Liver (tissue), 3 donors: ENCODE data around the gene SLC36A3.

ENCODE experiments used
- FOXA1 ChIP-seq: IDR thresholded peaks from 2 replicates; pipeline ENCODE4 v1.6.1; 2016; ENCODE audit warnings: antibody characterized with exemption
- HNF4A ChIP-seq, 2 donors: conservative IDR thresholded peaks; 2 replicates each; pipeline ENCODE4 v1.6.1; 2016; ENCODE audit warnings: antibody characterized with exemption in 2 of 2, mild to moderate bottlenecking in 2 of 2
- JUND ChIP-seq, 2 donors: IDR thresholded peaks; 2 replicates each; pipeline ENCODE4 v1.6.1; 2016; ENCODE audit warnings: antibody characterized with exemption in 2 of 2
- NR2F2 ChIP-seq: IDR thresholded peaks from 2 replicates; pipeline ENCODE4 v1.6.1; 2016; ENCODE audit warnings: antibody characterized with exemption
- RAD21 ChIP-seq, 2 donors: IDR thresholded peaks; 2 replicates each; pipeline ENCODE4 v1.6.1; 2016; ENCODE audit warnings: antibody characterized with exemption in 2 of 2, mild to moderate bottlenecking in 2 of 2
- RXRA ChIP-seq, 2 donors: IDR thresholded peaks; 2 replicates each; pipeline ENCODE4 v1.6.1; 2017 to 2018; ENCODE audit warnings: antibody characterized with exemption in 2 of 2, mild to moderate bottlenecking in 1 of 2
- SP1 ChIP-seq: IDR thresholded peaks from 2 replicates; pipeline ENCODE4 v1.6.1; 2018; ENCODE audit warnings: antibody characterized with exemption, mild to moderate bottlenecking
- TAF1 ChIP-seq: conservative IDR thresholded peaks from 2 replicates; pipeline ENCODE4 v1.6.1; 2016; ENCODE audit warnings: antibody characterized with exemption, mild to moderate bottlenecking
- TF ChIP-seq, protein P1 (sequence below): fragments of 150-350 bp; IDR thresholded peaks from 2 replicates; pipeline ENCODE4 v1.5.1; 2017; ENCODE audit warnings: improper control_type of control experiment, low read depth, low read length; ENCODE audit not compliant: missing input control
- TF ChIP-seq, protein P2 (sequence below): IDR thresholded peaks from 2 replicates; pipeline ENCODE4 v1.6.1; 2016; ENCODE audit warnings: antibody characterized with exemption, mild to moderate bottlenecking
- TF ChIP-seq, protein P3 (sequence below): IDR thresholded peaks from 2 replicates; pipeline ENCODE4 v1.6.1; 2016; ENCODE audit warnings: antibody characterized with exemption
- TF ChIP-seq, protein P4 (sequence below): IDR thresholded peaks from 2 replicates; pipeline ENCODE4 v1.6.1; 2016; ENCODE audit warnings: antibody characterized with exemption
- donor health status: healthy.
- donor health status: healthy.

DNA sequence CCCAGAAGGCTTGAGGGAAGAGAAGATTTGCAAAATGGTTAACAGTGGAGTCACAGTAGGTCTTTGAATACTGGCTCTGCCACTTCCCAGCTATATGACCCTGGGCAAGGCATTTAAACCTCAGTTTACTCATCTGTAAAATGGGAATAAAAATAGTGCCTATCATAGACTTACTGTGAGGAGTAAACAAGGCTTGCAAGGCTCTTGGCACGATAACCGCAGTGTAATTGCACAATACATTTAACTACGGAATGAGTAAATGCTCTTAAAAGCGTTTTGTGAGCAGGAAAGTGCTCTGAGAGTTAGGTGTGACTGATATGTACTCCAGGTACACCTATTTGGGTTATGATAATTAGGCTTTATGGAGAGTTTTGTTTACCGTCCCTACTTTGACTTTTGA lies 8.4 kb downstream of the SLC36A3 start:
- TF ChIP-seq, protein P1, sequence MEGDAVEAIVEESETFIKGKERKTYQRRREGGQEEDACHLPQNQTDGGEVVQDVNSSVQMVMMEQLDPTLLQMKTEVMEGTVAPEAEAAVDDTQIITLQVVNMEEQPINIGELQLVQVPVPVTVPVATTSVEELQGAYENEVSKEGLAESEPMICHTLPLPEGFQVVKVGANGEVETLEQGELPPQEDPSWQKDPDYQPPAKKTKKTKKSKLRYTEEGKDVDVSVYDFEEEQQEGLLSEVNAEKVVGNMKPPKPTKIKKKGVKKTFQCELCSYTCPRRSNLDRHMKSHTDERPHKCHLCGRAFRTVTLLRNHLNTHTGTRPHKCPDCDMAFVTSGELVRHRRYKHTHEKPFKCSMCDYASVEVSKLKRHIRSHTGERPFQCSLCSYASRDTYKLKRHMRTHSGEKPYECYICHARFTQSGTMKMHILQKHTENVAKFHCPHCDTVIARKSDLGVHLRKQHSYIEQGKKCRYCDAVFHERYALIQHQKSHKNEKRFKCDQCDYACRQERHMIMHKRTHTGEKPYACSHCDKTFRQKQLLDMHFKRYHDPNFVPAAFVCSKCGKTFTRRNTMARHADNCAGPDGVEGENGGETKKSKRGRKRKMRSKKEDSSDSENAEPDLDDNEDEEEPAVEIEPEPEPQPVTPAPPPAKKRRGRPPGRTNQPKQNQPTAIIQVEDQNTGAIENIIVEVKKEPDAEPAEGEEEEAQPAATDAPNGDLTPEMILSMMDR: no peak
- TF ChIP-seq HNF4A (conservative IDR thresholded peaks at IDR 0.05) (no peak), FOXA1 (no peak), TAF1 (no peak), JUND (IDR thresholded peaks at IDR 0.05) (no peak), RAD21 (IDR thresholded peaks at IDR 0.05) (no peak), NR2F2 (no peak), SP1 (no peak), RXRA (IDR thresholded peaks at IDR 0.05) (no peak)
- TF ChIP-seq, protein P2, sequence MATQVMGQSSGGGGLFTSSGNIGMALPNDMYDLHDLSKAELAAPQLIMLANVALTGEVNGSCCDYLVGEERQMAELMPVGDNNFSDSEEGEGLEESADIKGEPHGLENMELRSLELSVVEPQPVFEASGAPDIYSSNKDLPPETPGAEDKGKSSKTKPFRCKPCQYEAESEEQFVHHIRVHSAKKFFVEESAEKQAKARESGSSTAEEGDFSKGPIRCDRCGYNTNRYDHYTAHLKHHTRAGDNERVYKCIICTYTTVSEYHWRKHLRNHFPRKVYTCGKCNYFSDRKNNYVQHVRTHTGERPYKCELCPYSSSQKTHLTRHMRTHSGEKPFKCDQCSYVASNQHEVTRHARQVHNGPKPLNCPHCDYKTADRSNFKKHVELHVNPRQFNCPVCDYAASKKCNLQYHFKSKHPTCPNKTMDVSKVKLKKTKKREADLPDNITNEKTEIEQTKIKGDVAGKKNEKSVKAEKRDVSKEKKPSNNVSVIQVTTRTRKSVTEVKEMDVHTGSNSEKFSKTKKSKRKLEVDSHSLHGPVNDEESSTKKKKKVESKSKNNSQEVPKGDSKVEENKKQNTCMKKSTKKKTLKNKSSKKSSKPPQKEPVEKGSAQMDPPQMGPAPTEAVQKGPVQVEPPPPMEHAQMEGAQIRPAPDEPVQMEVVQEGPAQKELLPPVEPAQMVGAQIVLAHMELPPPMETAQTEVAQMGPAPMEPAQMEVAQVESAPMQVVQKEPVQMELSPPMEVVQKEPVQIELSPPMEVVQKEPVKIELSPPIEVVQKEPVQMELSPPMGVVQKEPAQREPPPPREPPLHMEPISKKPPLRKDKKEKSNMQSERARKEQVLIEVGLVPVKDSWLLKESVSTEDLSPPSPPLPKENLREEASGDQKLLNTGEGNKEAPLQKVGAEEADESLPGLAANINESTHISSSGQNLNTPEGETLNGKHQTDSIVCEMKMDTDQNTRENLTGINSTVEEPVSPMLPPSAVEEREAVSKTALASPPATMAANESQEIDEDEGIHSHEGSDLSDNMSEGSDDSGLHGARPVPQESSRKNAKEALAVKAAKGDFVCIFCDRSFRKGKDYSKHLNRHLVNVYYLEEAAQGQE: no peak
- TF ChIP-seq, protein P3, sequence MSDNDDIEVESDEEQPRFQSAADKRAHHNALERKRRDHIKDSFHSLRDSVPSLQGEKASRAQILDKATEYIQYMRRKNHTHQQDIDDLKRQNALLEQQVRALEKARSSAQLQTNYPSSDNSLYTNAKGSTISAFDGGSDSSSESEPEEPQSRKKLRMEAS: no peak
- TF ChIP-seq, protein P4, sequence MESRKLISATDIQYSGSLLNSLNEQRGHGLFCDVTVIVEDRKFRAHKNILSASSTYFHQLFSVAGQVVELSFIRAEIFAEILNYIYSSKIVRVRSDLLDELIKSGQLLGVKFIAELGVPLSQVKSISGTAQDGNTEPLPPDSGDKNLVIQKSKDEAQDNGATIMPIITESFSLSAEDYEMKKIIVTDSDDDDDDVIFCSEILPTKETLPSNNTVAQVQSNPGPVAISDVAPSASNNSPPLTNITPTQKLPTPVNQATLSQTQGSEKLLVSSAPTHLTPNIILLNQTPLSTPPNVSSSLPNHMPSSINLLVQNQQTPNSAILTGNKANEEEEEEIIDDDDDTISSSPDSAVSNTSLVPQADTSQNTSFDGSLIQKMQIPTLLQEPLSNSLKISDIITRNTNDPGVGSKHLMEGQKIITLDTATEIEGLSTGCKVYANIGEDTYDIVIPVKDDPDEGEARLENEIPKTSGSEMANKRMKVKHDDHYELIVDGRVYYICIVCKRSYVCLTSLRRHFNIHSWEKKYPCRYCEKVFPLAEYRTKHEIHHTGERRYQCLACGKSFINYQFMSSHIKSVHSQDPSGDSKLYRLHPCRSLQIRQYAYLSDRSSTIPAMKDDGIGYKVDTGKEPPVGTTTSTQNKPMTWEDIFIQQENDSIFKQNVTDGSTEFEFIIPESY: no peak
